ENCODE measurements around the gene TF. TPM values are rescaled to one million over a fixed set of nuclear protein-coding genes. Genes with fewer than 3 reads are reported as not detected.
A peak's percentile ranks its signal among the peaks of the same experiment; 100 is the strongest.

The TF gene
- polyA plus RNA-seq, 1 experiment = 0.15 TPM

GRCh38 chr3:133840767-133841166 is 94.6 kb downstream of the TF start:
- no peak for TF ChIP-seq CTCF (IDR thresholded peaks at IDR 0.05; ENCODE audit: low read depth, low read length)
- Histone ChIP-seq H3K9me3 (ENCODE audit: control insufficient read depth, insufficient read depth, low read length) (no peaks in the 10 kb centered on the region), H3K27me3 (ENCODE audit: control insufficient read depth, insufficient read depth, low read length) (peaks cover 10% of the 10 kb centered on the region), H3K27ac (ENCODE audit: low read depth, low read length) (no peak overlapping the region), H3K4me3 (ENCODE audit: low read depth, low read length) (no peak overlapping the region)
- no peak for DNase-seq (ENCODE audit: low read depth, low spot score)
- ChIA-PET POLR2A (no interaction called here), CTCF (no interaction called here)

DNA sequence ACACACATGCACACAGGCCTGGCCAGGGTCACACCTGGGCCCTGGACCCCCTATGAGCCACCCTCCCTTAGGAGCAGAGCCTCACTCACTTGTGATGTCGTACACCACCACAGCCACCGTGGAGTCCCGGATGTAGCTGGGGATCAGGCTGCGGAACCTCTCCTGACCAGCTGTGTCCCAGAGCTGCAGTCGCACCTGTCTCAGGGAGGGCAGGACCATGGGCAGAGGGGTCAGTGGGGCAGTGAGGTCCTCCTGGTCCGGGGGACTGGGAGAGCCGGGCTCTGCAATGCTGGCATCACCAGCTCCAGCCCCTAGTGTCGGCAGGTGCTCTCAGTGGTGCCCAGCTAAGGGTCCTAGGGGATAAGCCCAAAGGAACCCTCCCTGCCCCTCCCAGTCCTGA is 95.0 kb downstream of the TF start:
- CTCF ChIA-PET = no interaction called here
- H3K27ac ChIP-seq (ENCODE audit: low read depth, low read length) = no peak overlapping the region
- POLR2A ChIA-PET = no interaction called here
- no peak overlapping the region for H3K4me3 ChIP-seq (ENCODE audit: low read depth, low read length)
- no peaks in the 10 kb centered on the region for H3K9me3 ChIP-seq (ENCODE audit: control insufficient read depth, insufficient read depth, low read length)
- TF ChIP-seq CTCF (IDR thresholded peaks at IDR 0.05; ENCODE audit: low read depth, low read length) = no peak
- peaks cover 10% of the 10 kb centered on the region for H3K27me3 ChIP-seq (ENCODE audit: control insufficient read depth, insufficient read depth, low read length)
- DNase-seq (ENCODE audit: low read depth, low spot score) = no peak

DNA sequence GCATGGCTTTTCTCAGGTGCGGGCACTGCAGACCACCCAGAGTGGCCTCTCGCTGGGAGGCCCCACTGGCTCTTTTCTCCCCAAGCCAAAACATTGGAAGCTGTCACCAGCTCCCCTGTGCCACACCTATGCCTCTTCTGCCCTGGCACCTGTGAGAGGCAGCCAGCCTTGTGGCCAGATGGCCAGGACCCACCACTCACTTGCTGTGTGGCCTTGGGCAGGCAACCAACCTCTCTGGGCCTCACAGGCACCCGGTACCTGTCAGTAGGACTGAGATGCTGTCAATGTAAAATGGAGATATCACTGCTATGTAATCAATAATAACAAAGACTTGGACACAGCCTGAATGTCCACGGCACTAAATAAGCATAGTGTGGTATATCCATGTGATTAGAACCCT is 96.0 kb downstream of the TF start:
- Histone ChIP-seq H3K27ac (ENCODE audit: low read depth, low read length) (no peak overlapping the region), H3K9me3 (ENCODE audit: control insufficient read depth, insufficient read depth, low read length) (no peaks in the 10 kb centered on the region), H3K27me3 (ENCODE audit: control insufficient read depth, insufficient read depth, low read length) (peaks cover 11% of the 10 kb centered on the region), H3K4me3 (ENCODE audit: low read depth, low read length) (no peak overlapping the region)
- no peak for DNase-seq (ENCODE audit: low read depth, low spot score)
- no peak for TF ChIP-seq CTCF (IDR thresholded peaks at IDR 0.05; ENCODE audit: low read depth, low read length)
- POLR2A ChIA-PET = no interaction called here
- CTCF ChIA-PET = interaction anchor here (0.7 kb wide), 1 partner anchor 24 kb away, joined by 3 read pairs; no protein-coding TSS in a partner anchor

DNA sequence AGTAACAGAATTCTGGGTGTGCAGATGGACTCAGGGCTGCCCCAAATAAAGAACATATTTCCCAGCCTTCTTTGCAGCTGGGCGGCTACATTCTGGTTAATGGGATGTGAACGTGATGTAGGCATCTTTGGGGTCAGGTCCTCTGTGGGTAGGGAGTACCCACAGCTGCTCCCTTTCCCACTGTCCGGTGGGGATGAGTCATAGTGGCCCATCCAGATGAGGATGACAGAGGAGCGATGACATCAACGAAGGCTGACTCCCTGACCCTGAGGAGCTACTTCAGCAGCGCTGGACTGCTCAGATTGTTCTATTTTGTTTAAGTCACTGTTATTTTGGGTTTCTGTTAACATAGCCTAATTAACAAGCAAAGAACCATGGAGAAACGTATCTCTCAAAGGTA is 97.4 kb downstream of the TF start:
- no peaks in the 10 kb centered on the region for H3K9me3 ChIP-seq (ENCODE audit: control insufficient read depth, insufficient read depth, low read length)
- peak overlapping the region; percentile 11 for H3K27ac ChIP-seq (ENCODE audit: low read depth, low read length)
- no peak overlapping the region for H3K4me3 ChIP-seq (ENCODE audit: low read depth, low read length)
- DNase-seq (ENCODE audit: low read depth, low spot score) = peak; percentile 59
- ChIA-PET POLR2A (interaction anchor here (0.7 kb wide), 1 partner anchor 531 kb away, joined by 3 read pairs; no protein-coding TSS in a partner anchor), CTCF (interaction anchor here (1.5 kb wide), 1 partner anchor 25 kb away, joined by 4 read pairs; no protein-coding TSS in a partner anchor)
- no peak for TF ChIP-seq CTCF (IDR thresholded peaks at IDR 0.05; ENCODE audit: low read depth, low read length)
- H3K27me3 ChIP-seq (ENCODE audit: control insufficient read depth, insufficient read depth, low read length) = peaks cover 14% of the 10 kb centered on the region

- TF ChIP-seq CTCF (IDR thresholded peaks at IDR 0.05; ENCODE audit: low read depth, low read length) = no peak
- ChIA-PET POLR2A (no interaction called here), CTCF (no interaction called here)
Measured at GRCh38 chr3:133845127-133845526, 98.9 kb downstream of the TF start.

More at GRCh38 chr3:133845127-133845526, 98.9 kb downstream of the TF start:
- peaks cover 21% of the 10 kb centered on the region for H3K27me3 ChIP-seq (ENCODE audit: control insufficient read depth, insufficient read depth, low read length)
- H3K27ac ChIP-seq (ENCODE audit: low read depth, low read length) = no peak overlapping the region
- no peak overlapping the region for H3K4me3 ChIP-seq (ENCODE audit: low read depth, low read length)
- H3K9me3 ChIP-seq (ENCODE audit: control insufficient read depth, insufficient read depth, low read length) = no peaks in the 10 kb centered on the region
- no peak for DNase-seq (ENCODE audit: low read depth, low spot score)

Small RNAs within 50 kb of the gene (small RNA-seq; reads per million reads assigned to genes)
- not detected for gene RNA5SP140 (ENCODE audit: insufficient read length, low read depth)

Other genes with a start within 250 kb of the TF start
- gene CDV3, start 172.7 kb upstream of the TF start, polyA plus RNA-seq (2011; rRNA removed) = 131 and 164 TPM in 2 replicates
- 17.6 and 25.9 TPM in 2 replicates for gene TOPBP1, start 84.5 kb upstream of the TF start, polyA plus RNA-seq (2011; rRNA removed)
- 41.8 and 61.6 TPM in 2 replicates for gene SRPRB, start 59.4 kb downstream of the TF start, polyA plus RNA-seq (2011; rRNA removed)
- 2.2 and 2.3 TPM in 2 replicates for gene RAB6B, start 149.5 kb downstream of the TF start, polyA plus RNA-seq (2011; rRNA removed)